NT2/D1 (cell line): ENCODE measurements around the gene PAK5.
A peak's percentile ranks its signal among the peaks of the same experiment; 100 is the strongest.

Source experiments
- DNase-seq: peaks from one replicate; pipeline ENCODE4 v3.0.0-alpha.2; 2011; ENCODE audit warnings: low read depth, low spot score
- H3K27me3 ChIP-seq: 2 replicates; pipeline ENCODE4 v1.6.0; 2011; ENCODE audit warnings: mild to moderate bottlenecking; ENCODE audit not compliant: insufficient read length, insufficient read depth
- H3K36me3 ChIP-seq: 2 replicates; pipeline ENCODE4 v1.6.1; 2011; ENCODE audit warnings: mild to moderate bottlenecking, low read length, mixed read lengths; ENCODE audit not compliant: insufficient read depth, insufficient read length
- H3K4me1 ChIP-seq: 2 replicates; pipeline ENCODE4 v1.5.1; 2011; ENCODE audit not compliant: insufficient read depth, insufficient read length
- H3K4me3 ChIP-seq: 2 replicates; pipeline ENCODE4 v1.5.1; 2011; ENCODE audit warnings: low read depth; ENCODE audit not compliant: insufficient read length
- H3K9ac ChIP-seq: 2 replicates; pipeline ENCODE4 v1.6.0; 2011; ENCODE audit warnings: low read depth; ENCODE audit not compliant: insufficient read length
- H3K9me3 ChIP-seq: 2 replicates; pipeline ENCODE4 v1.5.1; 2011; ENCODE audit warnings: mild to moderate bottlenecking, low read length; ENCODE audit not compliant: insufficient read depth
- SUZ12 ChIP-seq: IDR thresholded peaks from 2 replicates; pipeline ENCODE4 v1.6.1; 2011; ENCODE audit not compliant: insufficient read length, insufficient read depth; ENCODE audit errors: extremely low read depth
- YY1 ChIP-seq: IDR thresholded peaks from 2 replicates; pipeline ENCODE4 v1.6.1; 2011; ENCODE audit not compliant: insufficient read length, insufficient read depth
- ZNF274 ChIP-seq: IDR thresholded peaks from 2 replicates; pipeline ENCODE4 v1.6.1; 2011; ENCODE audit warnings: mild to moderate bottlenecking, low read depth, low read length

Gene PAK5

DNA sequence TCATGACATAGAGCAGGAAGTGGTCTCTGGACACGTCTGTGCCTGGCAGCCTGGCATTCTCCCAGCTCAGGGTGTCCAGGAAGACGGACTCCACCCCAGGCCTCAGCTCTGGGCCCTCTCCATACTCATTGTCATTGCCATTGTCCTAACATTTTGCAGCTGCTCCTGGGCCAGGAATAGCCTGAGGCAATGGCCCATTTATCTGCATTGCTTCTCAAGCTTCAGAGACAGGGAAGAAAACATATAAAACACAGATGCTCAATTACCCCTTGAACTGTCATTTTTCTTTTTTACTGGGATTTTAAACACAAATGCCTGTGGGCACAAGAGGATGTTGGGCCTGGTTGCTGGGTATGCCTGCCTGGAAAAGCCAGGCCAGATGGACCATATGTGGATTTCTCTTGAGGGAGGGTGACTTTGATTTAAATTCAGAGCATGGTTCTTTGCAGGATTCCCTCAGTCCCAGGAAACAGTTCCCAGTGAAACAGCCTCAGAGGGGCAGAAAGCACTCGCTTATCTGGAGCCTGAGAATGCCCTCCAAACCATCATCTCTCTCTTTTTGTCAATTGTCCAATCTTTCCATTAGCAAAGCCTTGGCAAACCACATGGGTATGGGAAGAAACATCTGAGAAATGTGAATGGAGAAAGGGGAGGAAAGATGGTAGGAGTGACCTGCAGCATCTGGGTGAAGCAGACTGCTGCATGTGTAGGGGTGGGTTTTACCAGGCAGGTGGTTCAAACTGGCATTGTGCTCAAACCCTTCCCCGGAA lies 306.6 kb downstream of the PAK5 start:
- no peak overlapping the region for H3K9ac ChIP-seq
- H3K36me3 ChIP-seq, result no peaks in the 10 kb centered on the region
- TF ChIP-seq YY1 (no peak), SUZ12 (no peak), ZNF274 (no peak)
- no peaks in the 10 kb centered on the region for H3K4me1 ChIP-seq
- no peak for DNase-seq
- H3K27me3 ChIP-seq, result no peaks in the 10 kb centered on the region
- H3K4me3 ChIP-seq, result no peak overlapping the region
- no peaks in the 10 kb centered on the region for H3K9me3 ChIP-seq

- TF ChIP-seq SUZ12, result no peak
- no peak for TF ChIP-seq YY1
- TF ChIP-seq ZNF274, result no peak
- Histone ChIP-seq H3K36me3 (no peaks in the 10 kb centered on the region), H3K27me3 (no peaks in the 10 kb centered on the region), H3K4me1 (no peaks in the 10 kb centered on the region), H3K4me3 (no peak overlapping the region), H3K9ac (no peak overlapping the region), H3K9me3 (no peaks in the 10 kb centered on the region)
- no peak for DNase-seq
Observed at GRCh38 chr20:9531581-9531980, 307.3 kb downstream of the PAK5 start.

GRCh38 chr20:9523636-9524035 lies 315.2 kb downstream of the PAK5 start:
- TF ChIP-seq YY1, result no peak
- no peak for TF ChIP-seq SUZ12
- TF ChIP-seq ZNF274, result no peak
- Histone ChIP-seq H3K36me3 (no peaks in the 10 kb centered on the region), H3K4me1 (no peaks in the 10 kb centered on the region), H3K9me3 (no peaks in the 10 kb centered on the region), H3K27me3 (peaks cover 18% of the 10 kb centered on the region), H3K9ac (no peak overlapping the region), H3K4me3 (no peak overlapping the region)
- DNase-seq, result no peak

DNA sequence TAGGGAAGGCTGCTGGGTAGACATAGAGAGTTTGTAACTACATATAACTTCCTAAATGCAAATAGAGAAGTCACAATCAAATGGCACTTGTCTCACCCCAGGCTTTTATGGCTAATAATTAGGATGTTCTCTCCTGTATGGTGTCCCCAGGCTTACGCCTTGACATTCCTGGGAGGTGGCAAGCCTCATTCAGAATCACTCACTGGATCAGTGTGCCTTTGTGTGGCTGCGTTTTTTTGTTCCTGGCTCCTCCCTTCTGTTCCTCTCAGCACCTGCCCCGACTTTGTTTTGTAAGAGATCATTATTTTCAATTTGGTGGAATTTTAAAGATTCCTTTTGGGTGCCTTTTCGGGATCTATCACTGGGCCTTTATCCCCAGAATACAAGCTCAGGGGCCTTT lies 318.8 kb downstream of the PAK5 start:
- Histone ChIP-seq H3K27me3 (peaks cover 52% of the 10 kb centered on the region), H3K36me3 (no peaks in the 10 kb centered on the region), H3K9me3 (no peaks in the 10 kb centered on the region), H3K9ac (no peak overlapping the region), H3K4me1 (peaks cover 7% of the 10 kb centered on the region), H3K4me3 (no peak overlapping the region)
- no peak for DNase-seq
- TF ChIP-seq SUZ12, result no peak

DNA sequence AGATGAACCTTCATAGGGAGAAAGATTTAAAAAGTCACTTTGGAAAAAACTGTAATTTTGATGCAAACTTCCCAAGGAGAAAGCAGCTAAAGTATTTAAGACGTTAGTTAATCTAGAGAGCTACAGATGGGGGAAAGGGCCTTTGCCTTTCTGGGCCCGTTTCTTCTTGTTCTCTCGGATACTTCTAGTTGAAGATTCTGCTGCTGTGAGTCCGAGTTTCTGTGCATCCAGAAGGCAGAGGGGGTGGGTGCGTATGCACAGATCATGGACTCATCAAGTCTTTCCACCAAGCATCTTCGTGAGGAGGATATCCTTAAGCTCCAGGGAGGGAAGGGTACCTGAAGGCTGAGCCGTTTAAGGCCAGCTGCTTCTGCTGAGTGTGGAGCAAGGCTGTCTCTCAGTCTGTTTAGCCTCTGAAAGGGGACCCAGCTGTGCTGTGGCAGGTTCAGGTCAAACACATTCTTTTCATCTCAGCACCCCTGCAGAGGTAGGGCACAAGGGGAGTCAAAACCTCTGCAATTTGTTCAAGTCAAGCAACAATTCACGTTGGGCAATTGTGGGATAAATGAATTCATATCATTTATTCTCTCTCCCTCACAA lies 320.2 kb downstream of the PAK5 start:
- DNase-seq, result peak; percentile 64
- no peak for TF ChIP-seq ZNF274
- TF ChIP-seq SUZ12, result no peak
- no peak for TF ChIP-seq YY1
- no peaks in the 10 kb centered on the region for H3K9me3 ChIP-seq
- H3K4me3 ChIP-seq, result no peak overlapping the region
- H3K9ac ChIP-seq, result no peak overlapping the region
- peaks cover 7% of the 10 kb centered on the region for H3K4me1 ChIP-seq
- H3K27me3 ChIP-seq, result peaks cover 66% of the 10 kb centered on the region
- H3K36me3 ChIP-seq, result no peaks in the 10 kb centered on the region

DNA sequence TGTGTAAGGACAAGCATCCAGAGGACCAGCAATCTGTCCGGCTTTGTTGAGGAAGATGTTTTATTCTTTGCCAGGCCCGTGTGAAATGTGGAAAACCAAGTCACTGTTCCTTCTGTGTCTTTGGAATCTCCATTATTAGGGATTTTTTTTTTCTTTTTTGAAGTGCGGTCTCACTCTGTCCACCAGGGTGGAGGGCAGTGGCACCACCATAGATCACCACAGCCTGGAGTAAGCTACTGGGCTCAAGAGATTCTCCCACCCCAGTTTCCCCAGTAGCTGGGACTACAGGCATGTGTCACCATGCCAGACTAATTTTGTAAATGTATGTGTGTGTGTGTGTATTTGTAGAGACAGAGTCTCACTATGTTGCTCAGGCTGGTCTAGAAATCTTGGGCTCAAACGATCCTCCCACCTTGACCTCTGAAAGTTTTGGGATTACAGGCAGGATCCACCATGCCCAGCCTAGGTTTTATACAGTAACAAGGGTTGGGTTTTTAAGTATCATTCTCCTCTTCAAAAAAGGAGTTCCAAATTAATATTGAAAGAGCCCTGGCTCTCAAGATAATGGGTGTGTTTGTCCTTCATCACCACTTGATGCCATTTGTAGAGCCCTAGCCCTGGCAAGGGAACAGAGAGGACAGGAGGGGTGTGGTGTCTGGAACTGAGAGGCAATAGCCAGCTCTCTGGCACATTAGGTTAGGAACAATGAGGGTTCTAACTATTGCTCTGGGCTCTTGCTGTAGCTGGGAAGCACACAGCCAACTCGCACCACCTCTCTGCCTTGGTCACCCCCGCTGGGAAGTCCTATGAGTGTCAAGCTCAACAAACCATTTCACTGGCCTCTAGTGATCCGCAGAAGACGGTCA lies 321.3 kb downstream of the PAK5 start:
- no peaks in the 10 kb centered on the region for H3K9me3 ChIP-seq
- no peaks in the 10 kb centered on the region for H3K36me3 ChIP-seq
- no peak overlapping the region for H3K4me3 ChIP-seq
- H3K4me1 ChIP-seq, result peaks cover 7% of the 10 kb centered on the region
- DNase-seq, result no peak
- peaks cover 77% of the 10 kb centered on the region for H3K27me3 ChIP-seq
- no peak overlapping the region for H3K9ac ChIP-seq
- TF ChIP-seq ZNF274 (no peak), SUZ12 (no peak), YY1 (no peak)
